GM18873 (cell line): Measurements from ENCODE around the gene CD180.
A peak's percentile ranks its signal among the peaks of the same experiment; 100 is the strongest.

Experiments
- ATAC-seq: cut with Tn5 transposase; IDR thresholded peaks from one replicate; pipeline ENCODE4 v1.9.1; 2021; ENCODE audit warnings: mild to moderate bottlenecking, moderate library complexity, moderate number of reproducible peaks; ENCODE audit not compliant: unreplicated experiment, low FRiP score

The CD180 gene

GRCh38 chr5:67196537-67197059, at the start of gene CD180:
CD180 (minus strand) TSS chr5:67196799; CDS start chr5:67196641, 158 bp downstream.
- no peak for ATAC-seq

DNA sequence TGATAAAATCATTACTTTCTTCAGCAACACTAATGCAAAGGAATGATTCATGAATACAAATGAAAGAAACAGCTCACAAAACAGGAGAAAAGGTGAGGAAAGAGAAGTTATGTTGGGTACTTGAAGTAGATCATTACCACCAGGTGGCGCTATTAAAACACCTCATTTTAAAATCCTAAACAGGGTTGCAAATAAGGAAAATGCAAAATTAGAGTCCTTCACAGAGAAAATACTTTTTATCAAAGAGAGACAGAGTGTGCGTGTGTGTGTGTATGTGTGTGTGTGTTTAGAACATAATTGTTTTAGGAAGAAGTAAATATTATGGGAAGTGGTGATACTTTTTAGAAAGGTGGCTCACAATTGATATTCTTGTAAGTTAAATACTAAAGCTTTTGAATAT, 49.5 kb upstream of the CD180 start:
- ATAC-seq = no peak

DNA sequence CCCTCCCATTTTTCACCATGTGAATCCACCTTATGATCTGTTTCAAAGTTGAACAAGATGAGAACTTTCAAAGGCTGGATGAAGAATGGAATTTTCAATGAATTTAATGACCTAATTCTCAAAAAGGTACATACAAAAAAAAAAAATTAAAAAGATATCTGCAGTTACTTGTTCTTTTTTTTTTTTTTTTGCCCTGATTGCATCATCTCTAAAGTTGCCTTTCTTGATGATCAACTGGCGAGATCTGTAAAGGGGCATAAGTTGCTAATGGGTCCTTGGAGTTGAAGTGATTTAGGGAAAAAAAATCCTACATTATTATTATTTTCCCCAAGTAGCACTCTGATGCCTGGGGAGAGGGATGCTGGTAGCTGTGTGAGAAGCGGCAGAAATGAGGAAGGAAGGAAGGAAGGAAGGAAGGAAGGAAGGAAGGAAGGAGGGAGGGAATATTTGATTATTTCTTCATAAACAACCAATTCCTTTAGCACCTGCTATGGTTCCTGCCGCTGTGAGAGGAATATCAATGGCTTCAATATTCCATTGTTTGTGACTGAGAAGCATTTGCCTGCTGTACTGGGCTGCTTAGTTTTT, 48.8 kb upstream of the CD180 start:
- ATAC-seq = no peak

GRCh38 chr5:67244345-67244793, 47.8 kb upstream of the CD180 start:
- no peak for ATAC-seq

- ATAC-seq = no peak
Observed at GRCh38 chr5:67243944-67244343, 47.3 kb upstream of the CD180 start.

- ATAC-seq = no peak
Observed at GRCh38 chr5:67243349-67243748, 46.8 kb upstream of the CD180 start.

- no peak for ATAC-seq
Observed at GRCh38 chr5:67241326-67241725, 44.7 kb upstream of the CD180 start.

GRCh38 chr5:67240846-67241245, 44.2 kb upstream of the CD180 start:
- ATAC-seq = no peak

DNA sequence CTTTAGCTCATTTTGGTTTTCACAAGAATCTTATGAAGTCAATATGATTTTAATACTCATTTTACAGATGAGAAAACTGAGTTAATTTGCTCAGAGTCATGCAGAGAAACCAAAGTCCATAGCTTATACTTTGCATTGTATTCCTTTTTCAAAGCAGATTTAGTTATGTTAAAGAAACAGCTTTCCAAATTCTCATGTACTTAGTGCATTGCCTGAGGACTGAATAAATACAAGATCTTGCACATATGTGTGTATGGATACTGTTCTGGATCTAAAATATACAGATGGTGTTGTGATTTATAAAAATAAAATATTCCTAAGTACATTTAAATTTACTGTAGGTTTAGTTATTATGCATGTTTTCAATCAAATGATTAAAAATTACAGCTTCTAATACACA, 43.5 kb upstream of the CD180 start:
- no peak for ATAC-seq

GRCh38 chr5:67238191-67238590, 41.6 kb upstream of the CD180 start:
- no peak for ATAC-seq

DNA sequence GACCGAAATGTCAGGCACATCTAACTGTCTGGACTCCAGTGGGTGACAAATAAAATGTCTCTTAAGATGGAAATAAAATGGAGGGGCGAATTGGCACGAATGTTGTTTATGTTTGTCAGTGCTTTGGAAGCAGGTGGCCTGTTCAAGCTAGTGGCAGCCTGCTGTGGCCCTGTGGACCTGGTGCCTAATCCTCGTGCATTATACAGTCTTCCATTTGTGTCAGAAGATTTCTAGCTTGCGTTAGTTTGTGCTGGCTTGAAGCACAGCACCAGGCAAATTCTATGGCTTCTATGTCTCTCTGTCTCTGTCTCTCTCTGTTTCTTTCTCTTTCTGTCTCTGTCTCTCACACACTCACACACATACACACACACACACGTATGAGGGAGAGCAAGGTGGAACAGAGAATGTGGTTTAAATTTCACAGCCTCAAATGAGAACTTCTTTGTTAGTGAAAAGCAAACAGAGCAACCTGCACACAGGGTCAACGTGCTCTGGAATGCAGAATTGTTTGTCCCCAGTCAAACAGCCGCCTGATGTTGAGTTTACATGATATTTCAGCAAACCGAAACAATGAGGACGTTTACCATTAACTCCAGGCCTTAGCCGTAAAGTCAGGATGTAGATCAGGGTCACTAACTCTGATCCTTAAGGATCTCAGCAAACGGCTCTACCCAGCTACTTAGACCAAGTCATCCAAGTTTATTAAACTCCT, 39.0 kb upstream of the CD180 start:
- no peak for ATAC-seq

- no peak for ATAC-seq
Observed at GRCh38 chr5:67234671-67235176, 38.1 kb upstream of the CD180 start.

DNA sequence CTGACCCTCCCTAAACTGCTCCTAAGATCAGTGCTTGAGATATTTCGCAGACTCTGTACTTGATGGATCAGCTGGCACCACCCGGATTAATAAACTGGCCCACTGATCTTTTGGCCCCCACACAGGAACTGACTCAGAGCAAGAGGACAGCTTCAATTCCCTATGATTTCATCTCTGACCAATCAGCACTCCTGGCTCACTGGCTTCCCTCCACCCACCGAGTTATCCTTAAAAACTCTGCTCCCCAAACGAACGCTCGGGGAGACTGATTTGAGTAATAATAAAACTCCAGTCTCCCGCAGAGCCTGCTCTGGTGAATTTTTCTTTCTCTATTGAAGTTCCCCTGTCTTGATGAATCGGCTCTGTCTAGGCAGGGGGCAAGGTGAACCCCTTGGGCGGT, 36.5 kb upstream of the CD180 start:
- no peak for ATAC-seq

DNA sequence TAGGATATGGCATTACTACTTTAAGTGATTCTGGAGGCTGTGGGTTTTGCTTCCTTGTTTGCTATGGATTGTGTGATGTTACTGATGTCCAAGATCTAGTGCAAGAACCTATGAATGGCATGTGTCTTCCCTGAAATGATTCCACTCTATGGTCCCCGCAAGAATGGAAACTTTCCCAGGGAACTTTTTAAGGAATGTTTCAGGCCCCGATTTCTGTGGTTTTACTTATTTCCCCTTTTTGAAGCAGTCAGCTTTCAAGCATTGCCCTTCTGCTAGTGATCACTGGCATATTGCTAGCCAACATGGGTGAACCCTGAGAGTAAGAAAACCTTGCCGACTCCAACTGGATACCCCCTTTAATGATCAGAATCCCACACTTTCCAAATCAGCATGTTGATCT, 26.6 kb upstream of the CD180 start:
- no peak for ATAC-seq

- ATAC-seq = peak; percentile 19
Observed at GRCh38 chr5:67222243-67223025, 25.8 kb upstream of the CD180 start.

DNA sequence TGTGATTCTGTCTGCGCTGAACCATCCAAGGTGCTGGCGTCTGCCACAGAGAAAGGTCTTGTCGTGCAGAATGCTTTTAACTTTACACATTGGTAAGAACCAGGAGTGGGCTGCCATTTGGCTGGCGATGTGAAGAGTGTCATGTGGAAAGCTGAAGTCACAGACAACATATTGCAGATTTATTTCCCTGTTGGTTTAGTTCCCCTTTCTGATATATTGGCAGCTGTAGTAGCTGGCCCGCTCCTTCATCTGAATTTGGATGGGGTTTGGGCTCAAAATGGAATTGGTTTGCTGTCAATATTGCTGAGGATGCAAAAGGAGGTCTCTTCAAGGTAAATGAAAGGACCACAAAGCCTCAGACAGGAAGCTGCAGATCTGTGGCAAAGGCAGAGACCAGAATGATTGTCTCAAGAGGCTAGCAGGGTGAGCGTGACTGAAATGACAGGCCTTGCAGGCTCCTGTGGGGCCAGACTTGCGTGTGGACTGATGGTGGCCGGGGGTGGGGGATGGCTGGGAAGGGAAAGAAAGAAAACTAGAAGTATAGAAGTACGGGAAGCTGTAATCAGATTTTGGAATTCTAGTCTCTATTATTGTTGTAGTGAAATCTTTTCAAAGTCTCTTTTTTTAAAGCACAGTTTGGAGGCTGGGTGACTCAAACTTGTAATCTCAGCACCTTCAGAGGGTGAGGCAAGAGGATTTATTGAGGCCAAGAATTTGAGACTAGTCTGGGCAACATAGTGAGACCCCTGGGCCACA, 25.1 kb upstream of the CD180 start:
- peak; percentile 98 for ATAC-seq

- no peak for ATAC-seq
Observed at GRCh38 chr5:67216564-67216963, 20.0 kb upstream of the CD180 start.

DNA sequence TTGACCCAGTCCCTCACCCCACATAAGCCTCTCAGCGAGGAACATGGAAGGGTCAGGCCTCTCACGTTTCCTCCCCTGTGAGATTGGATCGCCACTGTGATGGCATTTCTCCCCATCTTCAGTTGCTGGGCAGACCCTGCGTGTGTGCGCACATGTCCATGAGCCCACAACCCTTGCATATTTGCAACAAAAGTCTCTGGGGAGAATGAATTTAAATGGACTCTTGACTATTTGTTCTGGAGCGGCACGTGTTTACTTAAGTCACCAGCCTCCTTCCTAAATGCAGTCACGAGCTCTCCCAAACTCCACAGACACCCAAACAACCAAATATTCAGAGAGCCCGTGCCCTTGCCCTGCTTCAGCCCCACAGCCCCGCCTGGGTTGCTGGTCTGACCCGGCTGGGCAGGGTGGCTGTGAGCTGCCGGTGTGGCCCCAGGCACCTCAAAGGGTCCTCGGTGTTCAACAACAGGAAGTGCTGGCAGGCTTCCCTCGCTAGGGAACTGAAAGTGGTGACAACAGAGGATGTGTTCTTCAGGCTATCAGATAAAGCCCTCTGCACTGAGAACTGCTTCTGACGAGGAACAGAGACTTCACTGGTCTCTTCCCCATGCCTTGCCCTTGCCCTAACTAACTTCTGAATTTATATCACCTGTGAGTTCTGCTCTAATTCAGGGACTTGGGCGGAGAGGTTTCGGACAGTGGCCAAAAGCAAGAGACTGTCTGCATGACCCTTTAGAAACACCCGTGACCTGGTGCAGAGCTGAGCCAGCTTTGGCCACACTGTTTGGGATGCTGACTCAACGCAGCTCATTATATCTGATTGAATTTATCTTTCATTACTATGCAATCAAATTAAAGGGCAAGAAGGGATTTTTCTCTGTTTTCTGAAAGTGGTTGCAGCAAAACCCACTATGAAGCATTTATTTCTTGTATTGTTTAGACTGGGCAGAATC, 19.2 kb upstream of the CD180 start:
- peak; percentile 100 for ATAC-seq

DNA sequence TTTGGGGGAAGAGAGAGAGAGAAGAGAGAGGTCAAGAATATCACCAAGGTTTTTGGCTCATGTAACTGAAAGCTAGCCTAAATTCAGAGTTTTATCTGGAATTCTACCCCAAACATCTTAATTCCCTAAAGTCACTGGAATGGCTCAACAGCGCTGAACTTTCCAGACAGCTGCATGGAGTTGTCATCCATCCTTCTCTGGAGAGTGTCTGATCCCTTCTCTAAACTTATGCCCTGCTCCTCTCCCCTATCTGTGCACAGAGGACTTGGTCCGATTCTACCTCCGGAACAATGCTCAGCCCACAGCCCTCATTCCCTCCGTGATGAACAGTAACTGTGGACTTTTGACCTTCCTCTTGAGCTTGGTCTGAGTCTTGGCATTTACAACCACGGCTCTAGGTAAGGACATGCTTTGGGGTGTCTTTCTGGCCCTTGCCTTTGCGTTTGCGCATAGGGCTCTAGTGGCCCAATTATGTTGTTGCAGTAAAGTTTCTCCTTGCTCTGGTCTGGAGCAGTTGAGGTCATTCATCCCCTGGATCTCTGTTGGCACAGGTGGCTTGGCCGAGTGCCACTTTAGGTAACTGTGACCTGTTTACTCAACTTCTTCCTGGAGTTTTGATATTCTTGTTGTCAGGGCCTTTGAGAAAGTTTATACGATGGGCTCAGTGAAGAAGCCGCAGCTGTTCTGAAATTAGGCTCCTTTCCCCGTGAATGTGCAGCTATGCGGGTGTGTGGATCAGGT, 18.3 kb upstream of the CD180 start:
- no peak for ATAC-seq
